ENCODE measurements around the gene SETBP1. TPM values are rescaled to one million over a fixed set of nuclear protein-coding genes. Genes with fewer than 3 reads are reported as not detected.

The SETBP1 gene
- total and polyA plus RNA-seq, 5 donors, result 2.0 to 24.1 (median 16.4) TPM

DNA sequence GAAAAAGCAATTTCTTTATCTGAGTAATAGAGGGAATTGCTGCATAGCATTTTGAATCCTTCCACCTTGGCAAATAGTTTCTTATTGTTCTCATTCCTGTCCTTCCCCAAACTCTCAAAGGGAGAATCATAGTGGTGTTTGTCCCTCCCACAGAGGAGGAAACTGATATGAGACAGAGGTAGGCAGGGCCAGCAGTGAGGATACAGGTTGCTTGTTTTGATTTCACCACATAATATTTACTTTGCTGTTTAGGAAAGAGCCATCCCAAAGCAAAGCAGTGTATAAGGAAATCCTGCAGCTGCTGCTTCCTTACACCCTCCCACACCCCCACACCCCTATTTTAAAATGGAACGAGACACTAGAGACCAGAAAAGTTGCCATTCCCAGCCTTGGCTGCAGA is 195.3 kb downstream of the SETBP1 start:
- H3K27ac ChIP-seq (ENCODE audit: low read length), result no peak overlapping the region
- no peaks in the 10 kb centered on the region for H3K27me3 ChIP-seq (ENCODE audit: control insufficient read depth, insufficient read depth)
- ATAC-seq (peak in 1 of 2 donors; percentile 47), DNase-seq (no peak)
- no peaks in the 10 kb centered on the region for H3K4me1 ChIP-seq (ENCODE audit: control insufficient read depth, insufficient read depth, low read length)
- WGBS, result 56% methylated on average over 1 of the region's 1 CpG
- intact Hi-C loops (cut with DNase I), result no loop called here
- H3K4me3 ChIP-seq (ENCODE audit: low read length), result no peak overlapping the region
- no peaks in the 10 kb centered on the region for H3K9me3 ChIP-seq (ENCODE audit: control insufficient read depth, low read length)

DNA sequence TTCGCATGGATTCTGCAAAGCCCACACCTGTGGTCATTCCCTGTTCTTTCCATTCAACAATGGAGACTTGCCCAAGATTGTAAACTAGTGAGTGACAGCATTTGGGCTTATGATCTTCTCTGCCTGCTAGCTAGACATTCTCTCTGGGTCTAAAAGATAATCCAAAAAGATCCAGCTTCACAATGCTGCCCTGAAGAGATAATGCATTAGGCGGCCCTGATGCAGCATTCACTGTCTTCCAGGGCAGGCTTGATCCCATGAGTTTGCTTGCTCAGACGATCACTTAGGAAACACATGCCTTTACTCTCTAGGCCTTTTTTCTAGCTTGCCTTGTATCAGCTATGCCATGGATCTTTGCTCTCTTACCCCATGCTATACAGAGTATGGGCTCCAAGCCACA is 196.1 kb downstream of the SETBP1 start:
- intact Hi-C loops (cut with DNase I), result no loop called here
- H3K9me3 ChIP-seq (ENCODE audit: control insufficient read depth, low read length), result no peaks in the 10 kb centered on the region
- DNase-seq (no peak), ATAC-seq (no peak)
- 94% methylated on average over 3 of the region's 3 CpGs for WGBS
- H3K27ac ChIP-seq (ENCODE audit: low read length), result no peak overlapping the region
- H3K4me3 ChIP-seq (ENCODE audit: low read length), result no peak overlapping the region
- no peaks in the 10 kb centered on the region for H3K27me3 ChIP-seq (ENCODE audit: control insufficient read depth, insufficient read depth)
- no peaks in the 10 kb centered on the region for H3K4me1 ChIP-seq (ENCODE audit: control insufficient read depth, insufficient read depth, low read length)

DNA sequence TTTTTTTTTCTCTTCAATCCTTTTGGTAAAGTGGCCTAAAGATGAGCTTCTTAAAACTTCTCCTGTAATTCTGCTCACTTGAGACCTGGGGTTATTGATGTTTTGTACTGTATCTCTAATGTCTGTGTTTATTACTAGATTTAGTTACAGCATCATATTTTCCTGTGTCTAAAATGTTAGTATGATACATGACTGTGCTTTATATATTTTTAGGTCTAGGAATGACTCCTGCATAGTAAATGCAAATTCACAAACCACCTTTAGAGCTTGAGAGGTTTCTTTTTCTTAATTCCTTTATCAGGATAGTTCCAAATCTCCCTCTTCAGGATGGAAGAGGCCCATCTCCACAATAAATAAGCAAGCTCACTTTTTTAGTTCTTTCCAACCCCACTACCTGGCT is 197.6 kb downstream of the SETBP1 start:
- Histone ChIP-seq H3K27me3 (ENCODE audit: control insufficient read depth, insufficient read depth) (no peaks in the 10 kb centered on the region), H3K4me1 (ENCODE audit: control insufficient read depth, insufficient read depth, low read length) (no peaks in the 10 kb centered on the region), H3K4me3 (ENCODE audit: low read length) (no peak overlapping the region), H3K9me3 (ENCODE audit: control insufficient read depth, low read length) (no peaks in the 10 kb centered on the region), H3K27ac (ENCODE audit: low read length) (no peak overlapping the region)
- no peak for DNase-seq
- intact Hi-C loops (cut with DNase I), result no loop called here
- no peak for ATAC-seq

DNA sequence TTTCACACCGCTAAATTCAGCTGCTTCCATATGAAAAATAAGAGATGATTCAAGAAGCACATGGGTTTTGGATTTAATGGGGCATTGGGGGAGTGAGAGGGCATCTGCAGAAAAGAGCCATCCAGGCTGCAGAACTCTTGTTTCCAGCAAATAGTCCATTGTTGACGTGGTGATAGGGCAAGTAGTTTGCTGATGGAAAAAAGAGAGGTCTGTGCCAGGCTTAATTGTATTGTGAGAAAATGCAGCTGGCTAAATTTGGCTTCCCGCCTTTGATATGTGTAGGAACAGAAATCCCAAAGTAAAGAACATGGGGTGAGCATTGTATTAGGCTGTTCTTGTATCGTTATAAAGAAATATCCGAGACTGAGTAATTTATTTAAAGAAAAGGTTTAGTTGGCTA is 199.5 kb downstream of the SETBP1 start:
- intact Hi-C loops (cut with DNase I), result no loop called here
- Histone ChIP-seq H3K9me3 (ENCODE audit: control insufficient read depth, low read length) (no peaks in the 10 kb centered on the region), H3K4me1 (ENCODE audit: control insufficient read depth, insufficient read depth, low read length) (no peaks in the 10 kb centered on the region), H3K4me3 (ENCODE audit: low read length) (no peak overlapping the region), H3K27ac (ENCODE audit: low read length) (no peak overlapping the region), H3K27me3 (ENCODE audit: control insufficient read depth, insufficient read depth) (no peaks in the 10 kb centered on the region)
- ATAC-seq, result no peak
- 79% methylated on average over 5 of the region's 5 CpGs for WGBS
- no peak for DNase-seq

DNA sequence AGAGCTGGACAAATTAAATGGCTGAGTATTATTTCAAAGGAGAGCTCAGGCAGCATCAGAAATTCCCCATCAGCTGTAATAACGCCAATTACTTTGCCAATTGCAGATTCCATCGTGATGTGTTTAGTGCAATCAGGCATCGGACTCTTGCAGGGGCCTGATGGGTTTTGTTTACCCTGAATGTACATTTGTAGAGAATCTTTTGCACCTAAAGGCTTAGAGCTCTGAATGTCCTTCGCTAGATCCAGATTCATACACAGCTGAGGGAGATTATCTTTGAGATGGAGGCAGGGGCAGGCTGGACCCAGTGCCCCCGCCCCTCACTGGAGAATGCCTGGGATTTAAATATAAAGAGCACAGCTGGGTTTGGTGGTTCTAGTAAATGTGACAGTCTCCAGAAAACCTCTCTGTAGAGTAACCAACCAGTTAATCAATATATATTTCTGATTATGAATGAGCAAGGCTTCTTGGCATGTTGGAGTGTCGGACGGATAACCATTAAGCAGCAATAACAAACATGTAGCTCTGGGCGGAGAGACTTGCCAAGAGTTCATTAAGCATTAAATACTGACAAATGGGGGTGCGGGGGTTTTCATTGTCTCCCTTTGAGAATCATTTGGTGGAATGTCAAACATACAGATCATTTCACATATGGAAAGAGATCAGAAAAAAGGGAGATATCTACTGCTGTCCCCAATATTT is 200.9 kb downstream of the SETBP1 start:
- H3K27me3 ChIP-seq (ENCODE audit: control insufficient read depth, insufficient read depth), result no peaks in the 10 kb centered on the region
- DNase-seq (no peak), ATAC-seq (no peak)
- no peaks in the 10 kb centered on the region for H3K4me1 ChIP-seq (ENCODE audit: control insufficient read depth, insufficient read depth, low read length)
- H3K27ac ChIP-seq (ENCODE audit: low read length), result no peak overlapping the region
- 61% methylated on average over 9 of the region's 9 CpGs for WGBS
- H3K4me3 ChIP-seq (ENCODE audit: low read length), result no peak overlapping the region
- intact Hi-C loops (cut with DNase I), result no loop called here
- no peaks in the 10 kb centered on the region for H3K9me3 ChIP-seq (ENCODE audit: control insufficient read depth, low read length)

DNA sequence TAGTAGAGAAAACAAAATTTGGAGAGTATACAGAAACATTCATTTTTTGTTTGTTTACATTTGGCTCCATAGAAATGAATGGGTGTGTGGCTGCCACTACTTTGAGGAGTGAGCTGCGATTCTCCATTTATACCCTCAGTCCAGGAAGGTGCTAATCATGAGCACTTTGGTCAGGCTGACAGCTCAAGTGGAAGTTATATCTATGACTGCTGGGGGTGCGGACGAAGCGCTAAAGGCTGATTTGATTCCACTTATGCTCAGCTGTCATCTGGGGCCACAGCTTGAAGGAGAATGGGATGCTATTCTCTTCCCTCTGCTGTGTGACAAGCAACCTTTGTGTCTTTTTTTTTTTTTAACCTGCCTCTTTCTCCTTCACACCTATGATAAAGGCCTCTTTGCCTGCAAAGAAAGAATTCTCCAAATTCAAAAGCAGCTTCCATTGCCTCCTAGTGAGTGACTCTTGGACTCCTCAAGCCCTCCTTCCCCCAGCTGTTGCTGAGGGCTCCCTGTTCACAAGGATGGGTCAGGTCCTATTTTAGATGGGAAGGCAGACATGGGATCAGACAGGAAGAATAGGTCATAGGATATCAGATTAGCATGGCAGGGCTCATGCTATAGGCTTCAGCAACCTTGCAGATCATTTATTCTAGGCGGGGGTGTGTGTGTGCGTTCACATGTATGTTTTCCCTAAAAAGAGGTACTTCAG is 201.6 kb downstream of the SETBP1 start:
- Histone ChIP-seq H3K4me1 (ENCODE audit: control insufficient read depth, insufficient read depth, low read length) (no peaks in the 10 kb centered on the region), H3K27me3 (ENCODE audit: control insufficient read depth, insufficient read depth) (no peaks in the 10 kb centered on the region), H3K9me3 (ENCODE audit: control insufficient read depth, low read length) (no peaks in the 10 kb centered on the region), H3K4me3 (ENCODE audit: low read length) (no peak overlapping the region), H3K27ac (ENCODE audit: low read length) (no peak overlapping the region)
- WGBS, result 63% methylated on average over 6 of the region's 6 CpGs
- intact Hi-C loops (cut with DNase I), result no loop called here
- DNase-seq, result peak; percentile 27 to 46 (median 46)
- peak; percentile 88 to 93 for ATAC-seq

DNA sequence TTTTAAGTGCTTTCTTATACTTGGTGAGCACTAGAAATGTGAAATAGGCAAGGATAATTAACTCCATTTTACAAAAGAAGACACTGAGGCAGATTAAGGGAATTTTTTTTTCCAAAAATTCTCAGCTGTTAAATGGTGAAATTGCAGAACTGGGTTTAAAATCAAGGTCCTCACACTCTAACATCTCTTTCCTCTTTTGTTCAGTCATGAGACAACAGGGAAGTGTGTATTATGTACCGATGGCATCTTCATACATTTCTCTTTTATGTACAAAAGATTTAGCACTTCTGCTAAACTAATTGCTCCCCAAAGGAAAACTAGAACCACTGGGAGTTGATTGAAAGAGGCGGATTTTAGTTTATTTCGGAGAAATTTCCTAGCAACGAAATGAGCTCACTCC is 203.0 kb downstream of the SETBP1 start:
- Histone ChIP-seq H3K27me3 (ENCODE audit: control insufficient read depth, insufficient read depth) (no peaks in the 10 kb centered on the region), H3K4me3 (ENCODE audit: low read length) (no peak overlapping the region), H3K4me1 (ENCODE audit: control insufficient read depth, insufficient read depth, low read length) (no peaks in the 10 kb centered on the region), H3K9me3 (ENCODE audit: control insufficient read depth, low read length) (no peaks in the 10 kb centered on the region), H3K27ac (ENCODE audit: low read length) (no peak overlapping the region)
- intact Hi-C loops (cut with DNase I), result no loop called here
- no peak for DNase-seq
- 95% methylated on average over 4 of the region's 4 CpGs for WGBS
- ATAC-seq, result no peak

DNA sequence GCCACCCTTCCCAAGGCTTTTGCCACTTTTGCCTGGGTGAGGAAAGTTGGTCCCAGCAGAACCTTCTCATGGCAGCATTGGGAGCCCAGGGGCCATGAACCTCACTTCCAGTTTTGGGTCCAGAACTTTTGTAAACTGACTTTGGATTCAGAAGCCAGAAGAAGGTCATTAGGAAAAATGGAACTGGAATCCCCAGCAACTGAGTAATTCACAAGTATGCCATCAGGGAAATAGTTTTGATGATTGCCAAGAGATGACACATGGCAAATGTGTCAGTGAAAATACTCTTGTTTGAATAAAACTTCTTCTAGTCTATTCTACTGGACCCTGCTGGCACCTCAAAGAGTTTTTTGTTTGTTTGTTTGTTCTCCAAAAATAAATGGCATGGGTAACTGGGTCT is 203.7 kb downstream of the SETBP1 start:
- intact Hi-C loops (cut with DNase I), result no loop called here
- no peak for DNase-seq
- Histone ChIP-seq H3K4me1 (ENCODE audit: control insufficient read depth, insufficient read depth, low read length) (no peaks in the 10 kb centered on the region), H3K4me3 (ENCODE audit: low read length) (no peak overlapping the region), H3K27ac (ENCODE audit: low read length) (no peak overlapping the region), H3K27me3 (ENCODE audit: control insufficient read depth, insufficient read depth) (no peaks in the 10 kb centered on the region), H3K9me3 (ENCODE audit: control insufficient read depth, low read length) (no peaks in the 10 kb centered on the region)
- ATAC-seq, result no peak

DNA sequence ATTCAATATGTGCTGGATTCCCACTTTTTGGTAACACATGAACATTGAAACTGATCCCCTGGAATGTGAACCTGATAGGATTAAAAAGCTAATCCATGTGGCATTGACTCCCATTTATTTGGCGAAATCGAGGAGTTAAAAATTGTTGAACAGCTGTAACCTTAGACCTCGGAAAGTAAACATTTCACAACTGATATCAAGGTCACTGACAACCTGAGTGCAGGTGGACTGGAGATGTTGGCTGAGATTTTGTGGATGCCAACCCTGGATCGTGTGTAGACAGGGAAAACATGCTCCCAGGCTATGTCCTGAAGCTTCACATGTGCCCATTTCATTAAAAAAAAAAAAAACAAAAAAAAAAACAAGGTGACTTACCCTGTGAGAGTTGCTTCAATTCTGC is 204.8 kb downstream of the SETBP1 start:
- DNase-seq, result no peak
- intact Hi-C loops (cut with DNase I), result no loop called here

DNA sequence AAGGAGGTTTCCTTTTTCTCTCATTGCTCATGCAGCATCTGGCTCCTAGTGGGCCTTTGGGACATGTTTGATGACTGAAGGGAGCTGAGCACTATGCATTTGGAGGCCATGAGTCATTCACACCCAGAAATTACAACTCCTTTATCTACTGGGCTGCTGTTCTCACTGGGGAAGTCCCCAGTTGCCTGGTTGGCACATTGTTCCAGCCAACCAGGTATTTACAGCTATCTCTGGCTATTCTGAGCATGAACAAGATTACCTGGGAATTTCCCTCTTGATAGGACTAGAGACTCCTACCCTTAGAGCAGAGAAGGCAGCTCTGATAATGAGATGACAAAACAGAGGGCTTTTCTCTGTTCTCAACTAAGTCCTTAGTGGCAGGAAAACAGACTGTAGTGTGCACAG is 206.5 kb downstream of the SETBP1 start:
- intact Hi-C loops (cut with DNase I), result no loop called here
- no peak overlapping the region for H3K27ac ChIP-seq (ENCODE audit: low read length)

More for the DNA sequence above, 204.8 kb downstream of the SETBP1 start:
- H3K27me3 ChIP-seq (ENCODE audit: control insufficient read depth, insufficient read depth), result no peaks in the 10 kb centered on the region
- H3K9me3 ChIP-seq (ENCODE audit: control insufficient read depth, low read length), result no peaks in the 10 kb centered on the region
- ATAC-seq, result no peak
- H3K27ac ChIP-seq (ENCODE audit: low read length), result no peak overlapping the region
- no peak overlapping the region for H3K4me3 ChIP-seq (ENCODE audit: low read length)
- no peaks in the 10 kb centered on the region for H3K4me1 ChIP-seq (ENCODE audit: control insufficient read depth, insufficient read depth, low read length)
- 95% methylated on average over 4 of the region's 4 CpGs for whole genome bisulfite sequencing

DNA sequence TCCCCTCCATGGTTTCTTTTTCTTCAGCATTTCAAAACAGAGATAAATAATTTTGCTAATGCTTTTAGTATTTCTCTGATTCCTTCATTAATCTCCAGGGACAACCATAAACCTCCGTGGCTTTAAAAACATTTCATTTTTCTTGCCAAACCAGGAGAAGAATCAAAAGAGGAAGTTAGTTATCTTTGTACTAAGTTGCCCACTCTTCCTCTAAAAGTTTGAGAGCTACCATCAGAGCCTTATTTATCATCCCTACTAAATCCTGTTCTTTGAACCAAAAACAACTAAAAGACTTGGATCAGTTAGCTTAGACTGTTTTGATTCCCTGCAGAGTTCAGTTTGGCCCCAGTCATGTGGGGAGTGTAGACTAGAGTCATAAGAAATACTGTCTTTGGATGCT is 208.4 kb downstream of the SETBP1 start:
- Histone ChIP-seq H3K27me3 (ENCODE audit: control insufficient read depth, insufficient read depth) (no peaks in the 10 kb centered on the region), H3K9me3 (ENCODE audit: control insufficient read depth, low read length) (no peaks in the 10 kb centered on the region), H3K4me3 (ENCODE audit: low read length) (no peak overlapping the region), H3K4me1 (ENCODE audit: control insufficient read depth, insufficient read depth, low read length) (no peaks in the 10 kb centered on the region), H3K27ac (ENCODE audit: low read length) (no peak overlapping the region)
- WGBS, result 24% methylated on average over 1 of the region's 1 CpG
- DNase-seq (no peak), ATAC-seq (no peak)
- intact Hi-C loops (cut with DNase I), result no loop called here

More for the DNA sequence above, 206.5 kb downstream of the SETBP1 start:
- Histone ChIP-seq H3K4me1 (ENCODE audit: control insufficient read depth, insufficient read depth, low read length) (no peaks in the 10 kb centered on the region), H3K4me3 (ENCODE audit: low read length) (no peak overlapping the region), H3K9me3 (ENCODE audit: control insufficient read depth, low read length) (no peaks in the 10 kb centered on the region), H3K27me3 (ENCODE audit: control insufficient read depth, insufficient read depth) (no peaks in the 10 kb centered on the region)
- peak; percentile 68 to 87 for ATAC-seq
- DNase-seq, result peak in 1 of 3 donors; percentile 16

Data from right cardiac atrium (tissue), 5 donors.